IMR-90 (cell line): ENCODE measurements around the gene ING5. TPM values are rescaled to one million over a fixed set of nuclear protein-coding genes. Genes with fewer than 3 reads are reported as not detected.

Experiments
- ATAC-seq: fragments of 200-7000 bp; cut with Tn5 transposase; 2 replicates; pipeline ENCODE4 v1.9.1; 2020; ENCODE audit warnings: low read depth, mild to moderate bottlenecking, moderate library complexity
- BruUV-seq: library from RNA; stranded (reverse); fragments of 400-500 nt; replicated peaks from 2 replicates; lab custom pipeline; 2021; lab: Mats Ljungman, UMichigan
- CTCF ChIA-PET: fragments of 300-600 bp; formaldehyde crosslinking; extraction: SDS; loops from one replicate; lab custom pipeline; 2021; ENCODE audit warnings: antibody characterized with exemption; lab: Yijun Ruan, JAX
- POLR2A ChIA-PET: fragments of 300-600 bp; sonication (Branson Sonifier 250); formaldehyde crosslinking; loops from one replicate; lab custom pipeline; 2022; ENCODE audit warnings: antibody characterized with exemption; ENCODE audit not compliant: unreplicated experiment; lab: Charles Lee
- DNase-seq: peaks from one replicate; pipeline ENCODE4 v3.0.0; 2013
- H2AFZ ChIP-seq: replicated peaks from 2 replicates; pipeline ENCODE3; 2013; ENCODE audit warnings: low read length, mild to moderate bottlenecking; ENCODE audit not compliant: poor library complexity
- H2AK5ac ChIP-seq: 2 replicates; pipeline ENCODE4 v1.6.1; 2013; ENCODE audit warnings: low read depth, low read length, inconsistent platforms
- H2AK9ac ChIP-seq: replicated peaks from 2 replicates; pipeline ENCODE3; 2013; ENCODE audit warnings: mild to moderate bottlenecking, low read depth, low read length, moderate library complexity; ENCODE audit not compliant: poor library complexity
- H2BK120ac ChIP-seq: 2 replicates; pipeline ENCODE4 v1.6.1; 2013; ENCODE audit warnings: low read depth, low read length, inconsistent platforms
- H2BK15ac ChIP-seq: 3 replicates; pipeline ENCODE4 v1.6.1; 2013; ENCODE audit warnings: low read depth, low read length, inconsistent platforms
- H2BK20ac ChIP-seq: 2 replicates; pipeline ENCODE4 v1.6.1; 2013; ENCODE audit warnings: low read depth, mild to moderate bottlenecking, inconsistent platforms, low read length, moderate library complexity
- H2BK5ac ChIP-seq: 2 replicates; pipeline ENCODE4 v1.6.1; 2013; ENCODE audit warnings: mild to moderate bottlenecking, low read depth, low read length, inconsistent platforms; ENCODE audit not compliant: poor library complexity, severe bottlenecking
- H3K14ac ChIP-seq: replicated peaks from 2 replicates; pipeline ENCODE4 v1.6.1; 2013; ENCODE audit warnings: low read depth, low read length, inconsistent platforms
- H3K18ac ChIP-seq: 2 replicates; pipeline ENCODE4 v1.6.1; 2013; ENCODE audit warnings: low read depth, low read length, control low read depth
- H3K23ac ChIP-seq: 2 replicates; pipeline ENCODE4 v1.6.1; 2013; ENCODE audit warnings: low read depth, low read length, inconsistent platforms
- H3K27ac ChIP-seq: 2 replicates; pipeline ENCODE4 v1.5.1; 2013; ENCODE audit warnings: mild to moderate bottlenecking, control low read depth, low read length; ENCODE audit not compliant: insufficient read depth
- H3K27me3 ChIP-seq: 2 replicates; pipeline ENCODE4 v1.6.1; 2013; ENCODE audit warnings: low read length; ENCODE audit not compliant: control insufficient read depth, insufficient read depth
- H3K36me3 ChIP-seq: 2 replicates; pipeline ENCODE4 v1.6.1; 2013; ENCODE audit warnings: low read length, mixed read lengths; ENCODE audit not compliant: control insufficient read depth, insufficient read depth
- H3K4ac ChIP-seq: 2 replicates; pipeline ENCODE4 v1.6.1; 2013; ENCODE audit warnings: low read depth, low read length, inconsistent platforms
- H3K4me1 ChIP-seq: 2 replicates; pipeline ENCODE4 v1.6.1; 2013; ENCODE audit warnings: low read length, mixed read lengths; ENCODE audit not compliant: control insufficient read depth, insufficient read depth
- H3K4me2 ChIP-seq: 2 replicates; pipeline ENCODE4 v1.6.1; 2013; ENCODE audit warnings: low read depth, mild to moderate bottlenecking, control low read depth, low read length, moderate library complexity
- H3K4me3 ChIP-seq: 2 replicates; pipeline ENCODE4 v1.5.1; 2013; ENCODE audit warnings: low read depth, mild to moderate bottlenecking, control low read depth, low read length, moderate library complexity; ENCODE audit not compliant: insufficient read depth
- H3K56ac ChIP-seq: 2 replicates; pipeline ENCODE4 v1.6.1; 2013; ENCODE audit warnings: low read length, inconsistent platforms; ENCODE audit not compliant: insufficient read depth; ENCODE audit errors: extremely low read depth
- H3K79me1 ChIP-seq, 2 experiments: 2 replicates each; pipeline ENCODE4 v1.6.1; 2013; ENCODE audit warnings: low read length in 2 of 2, inconsistent platforms in 1 of 2, low read depth in 1 of 2
- H3K9ac ChIP-seq: 2 replicates; pipeline ENCODE4 v1.6.1; 2013; ENCODE audit warnings: low read depth, low read length, control low read depth
- H3K9me1 ChIP-seq: 2 replicates; pipeline ENCODE4 v1.6.1; 2013; ENCODE audit warnings: low read length, inconsistent platforms; ENCODE audit not compliant: insufficient read depth
- H3K9me3 ChIP-seq: 2 replicates; pipeline ENCODE4 v1.6.1; 2013; ENCODE audit warnings: low read length; ENCODE audit not compliant: control insufficient read depth, insufficient read depth
- H4K20me1 ChIP-seq: 2 replicates; pipeline ENCODE4 v1.6.1; 2013; ENCODE audit warnings: low read length, inconsistent platforms; ENCODE audit not compliant: insufficient read depth
- H4K5ac ChIP-seq: 2 replicates; pipeline ENCODE4 v1.6.1; 2013; ENCODE audit warnings: mild to moderate bottlenecking, low read depth, low read length, control low read depth
- H4K8ac ChIP-seq, 2 experiments: 2 replicates each; pipeline ENCODE4 v1.6.1; 2013; ENCODE audit warnings: low read depth in 2 of 2, low read length in 2 of 2, control low read depth in 1 of 2, inconsistent platforms in 1 of 2
- H4K91ac ChIP-seq: 2 replicates; pipeline ENCODE4 v1.6.1; 2013; ENCODE audit warnings: low read depth, low read length, inconsistent platforms; ENCODE audit not compliant: insufficient read depth
- BHLHE40 ChIP-seq: fragments of 150-350 bp; IDR thresholded peaks from 2 replicates; pipeline ENCODE4 v1.6.1; 2016; ENCODE audit warnings: mild to moderate bottlenecking, low read depth, low read length
- CEBPB ChIP-seq: IDR thresholded peaks from 2 replicates; pipeline ENCODE4 v1.6.1; 2012; ENCODE audit warnings: low read depth, low read length, improper control_type of control experiment
- CHD1 ChIP-seq: IDR thresholded peaks from 2 replicates; pipeline ENCODE4 v1.6.1; 2012; ENCODE audit warnings: low read depth, low read length, improper control_type of control experiment
- FOS ChIP-seq: fragments of 150-350 bp; IDR thresholded peaks from 2 replicates; pipeline ENCODE4 v1.6.1; 2016; ENCODE audit warnings: low read depth, low read length
- MAFK ChIP-seq: IDR thresholded peaks from 2 replicates; pipeline ENCODE4 v1.6.1; 2012; ENCODE audit warnings: low read depth, low read length, improper control_type of control experiment
- MAZ ChIP-seq: IDR thresholded peaks from 2 replicates; pipeline ENCODE4 v1.6.1; 2012; ENCODE audit warnings: low read depth, mild to moderate bottlenecking, low read length, improper control_type of control experiment, moderate library complexity, borderline replicate concordance
- MXI1 ChIP-seq: IDR thresholded peaks from 2 replicates; pipeline ENCODE4 v1.6.1; 2012; ENCODE audit warnings: low read depth, mild to moderate bottlenecking, low read length, moderate library complexity, borderline replicate concordance
- NFE2L2 ChIP-seq: fragments of 150-350 bp; IDR thresholded peaks from 2 replicates; pipeline ENCODE4 v1.6.1; 2016; ENCODE audit warnings: low read depth, mild to moderate bottlenecking, low read length
- POLR2A ChIP-seq: IDR thresholded peaks from 2 replicates; pipeline ENCODE4 v1.6.1; 2012; ENCODE audit warnings: mild to moderate bottlenecking, low read depth, low read length
- RAD21 ChIP-seq: IDR thresholded peaks from 2 replicates; pipeline ENCODE4 v1.6.1; 2012; ENCODE audit warnings: low read length, improper control_type of control experiment
- RCOR1 ChIP-seq: IDR thresholded peaks from 2 replicates; pipeline ENCODE4 v1.6.1; 2012; ENCODE audit warnings: mild to moderate bottlenecking, low read length, improper control_type of control experiment; ENCODE audit not compliant: insufficient replicate concordance
- RFX5 ChIP-seq: IDR thresholded peaks from 2 replicates; pipeline ENCODE4 v1.8.0; 2012; ENCODE audit warnings: low read depth, mild to moderate bottlenecking, low read length, moderate library complexity
- SMC3 ChIP-seq: fragments of 150-350 bp; IDR thresholded peaks from 2 replicates; pipeline ENCODE4 v1.6.1; 2016; ENCODE audit warnings: low read depth, mild to moderate bottlenecking, antibody characterized with exemption, low read length, moderate library complexity
- WGBS, 2 experiments: methylation state at CpG; one replicate each; pipeline versions ENCODE4 v1.1.5 to v1.1.7; 2013; ENCODE audit warnings: missing lambda C conversion rate in 2 of 2; ENCODE audit not compliant: insufficient read length in 1 of 2; ENCODE audit errors: extremely low coverage in 2 of 2; 5-methylcytosine and 5-hydroxymethylcytosine counted together
- dilution Hi-C: fragments of 300-500 bp; cut with HindIII; formaldehyde crosslinking; loops from one replicate; pipeline ENCODE4 v1.14.3; 2018; ENCODE audit warnings: low sequenced_read_pairs; ENCODE audit not compliant: unreplicated experiment
- in situ Hi-C: fragments of 300-500 bp; cut with MboI; formaldehyde crosslinking; loops from 3 replicates; pipeline ENCODE4 v1.14.3; 2019; ENCODE audit warnings: low sequenced_read_pairs, inconsistent platforms, mixed read lengths
- intact Hi-C: fragments of 100-400 bp; cut with micrococcal nuclease; formaldehyde crosslinking; loops from 2 replicates; pipeline ENCODE4 v1.10.0; 2022
- polyA plus RNA-seq, 3 experiments: library from polyadenylated mRNA; depleted of rRNA; stranded (reverse); fragments of >200 nt; gene quantifications; 2 replicates each; pipeline ENCODE4 v1.2.3, GENCODE V29; 2012; ENCODE audit warnings: low replicate concordance in 1 of 3
- total RNA-seq: library from RNA; depleted of rRNA; stranded (reverse); fragments of >200 nt; gene quantifications from 2 replicates; pipeline ENCODE4 v1.2.3, GENCODE V29; 2012
- TF ChIP-seq, protein P1 (sequence below): fragments of 150-350 bp; IDR thresholded peaks from 2 replicates; pipeline ENCODE4 v1.6.1; 2017; ENCODE audit warnings: mild to moderate bottlenecking, antibody characterized with exemption, low read length, low read depth
- TF ChIP-seq, protein P2 (sequence below): fragments of 150-350 bp; IDR thresholded peaks from 2 replicates; pipeline ENCODE4 v1.6.1; 2016; ENCODE audit warnings: low read depth, mild to moderate bottlenecking, low read length, moderate library complexity, borderline replicate concordance
- TF ChIP-seq, protein P3 (sequence below): conservative IDR thresholded peaks from 2 replicates; pipeline ENCODE4 v1.5.1; 2012; ENCODE audit warnings: mild to moderate bottlenecking, low read depth, low read length, improper control_type of control experiment

The ING5 gene
- total and polyA plus RNA-seq, 2 of the 4 experiments (the other 2 are of a cell fraction), result 36.1 to 38.9 TPM

DNA sequence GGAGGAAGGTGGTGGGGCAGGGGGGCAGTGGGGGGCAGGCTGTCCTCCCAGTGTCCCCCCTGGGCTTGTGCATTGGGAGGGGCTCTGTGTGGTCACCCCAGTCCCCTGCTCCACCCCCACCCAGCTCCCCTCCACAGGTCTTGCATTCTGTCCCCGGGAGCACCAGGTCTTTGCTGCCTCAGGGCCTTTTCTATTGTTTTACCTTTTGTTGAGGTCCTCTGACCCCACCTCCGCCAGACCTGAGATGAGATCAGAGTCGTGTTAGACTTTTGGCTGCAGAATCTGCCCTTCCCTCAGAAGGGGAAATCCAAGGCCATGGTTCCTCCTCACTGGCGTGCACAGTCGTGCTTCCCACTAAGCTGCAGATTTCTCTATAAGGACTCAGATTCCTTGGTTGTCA, 43.5 kb upstream of the ING5 start:
- intact Hi-C loops, result loop anchor here (2.0 to 5.0 kb wide), 2 partner anchors 151 to 301 kb away; partner anchors contain the start of gene FARP2
- Histone ChIP-seq H2BK15ac (no peak overlapping the region), H3K27me3 (no peaks in the 10 kb centered on the region), H2AK9ac (peak overlapping the region; percentile 82), H4K5ac (no peak overlapping the region), H3K79me1 (peaks cover under 1 to 4% of the 10 kb centered on the region in 2 experiments; a peak in 2 of 4 replicates), H3K4ac (no peak overlapping the region), H4K20me1 (peaks cover 3% of the 10 kb centered on the region), H2BK120ac (no peak overlapping the region), H2AK5ac (no peak overlapping the region), H2BK5ac (no peak overlapping the region), H3K4me2 (no peak overlapping the region), H3K27ac (no peak overlapping the region), H3K9ac (no peak overlapping the region), H3K56ac (no peak overlapping the region), H2BK20ac (no peak overlapping the region), H3K9me1 (no peaks in the 10 kb centered on the region), H3K4me1 (no peaks in the 10 kb centered on the region), H4K8ac (no peak overlapping the region), H3K9me3 (no peaks in the 10 kb centered on the region), H3K4me3 (no peak overlapping the region), H2AFZ (no peak overlapping the region), H3K23ac (no peak overlapping the region), H3K14ac (no peak overlapping the region), H3K36me3 (peaks cover 44% of the 10 kb centered on the region), H3K18ac (no peak overlapping the region), H4K91ac (no peak overlapping the region)
- ChIA-PET POLR2A (interaction anchor here (0.5 kb wide), 1 partner anchor 31 kb away, joined by 3 read pairs; no protein-coding TSS in a partner anchor), CTCF (no interaction called here)
- dilution Hi-C loops, result no loop called here
- no peak for DNase-seq
- TF ChIP-seq RAD21 (no peak), CHD1 (no peak), POLR2A (no peak), BHLHE40 (no peak), SMC3 (no peak), CEBPB (no peak), RCOR1 (no peak), FOS (no peak), RFX5 (no peak), MAZ (no peak), MXI1 (no peak), NFE2L2 (no peak), MAFK (no peak)
- TF ChIP-seq, protein P1, sequence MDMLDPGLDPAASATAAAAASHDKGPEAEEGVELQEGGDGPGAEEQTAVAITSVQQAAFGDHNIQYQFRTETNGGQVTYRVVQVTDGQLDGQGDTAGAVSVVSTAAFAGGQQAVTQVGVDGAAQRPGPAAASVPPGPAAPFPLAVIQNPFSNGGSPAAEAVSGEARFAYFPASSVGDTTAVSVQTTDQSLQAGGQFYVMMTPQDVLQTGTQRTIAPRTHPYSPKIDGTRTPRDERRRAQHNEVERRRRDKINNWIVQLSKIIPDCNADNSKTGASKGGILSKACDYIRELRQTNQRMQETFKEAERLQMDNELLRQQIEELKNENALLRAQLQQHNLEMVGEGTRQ, result no peak
- TF ChIP-seq, protein P2, sequence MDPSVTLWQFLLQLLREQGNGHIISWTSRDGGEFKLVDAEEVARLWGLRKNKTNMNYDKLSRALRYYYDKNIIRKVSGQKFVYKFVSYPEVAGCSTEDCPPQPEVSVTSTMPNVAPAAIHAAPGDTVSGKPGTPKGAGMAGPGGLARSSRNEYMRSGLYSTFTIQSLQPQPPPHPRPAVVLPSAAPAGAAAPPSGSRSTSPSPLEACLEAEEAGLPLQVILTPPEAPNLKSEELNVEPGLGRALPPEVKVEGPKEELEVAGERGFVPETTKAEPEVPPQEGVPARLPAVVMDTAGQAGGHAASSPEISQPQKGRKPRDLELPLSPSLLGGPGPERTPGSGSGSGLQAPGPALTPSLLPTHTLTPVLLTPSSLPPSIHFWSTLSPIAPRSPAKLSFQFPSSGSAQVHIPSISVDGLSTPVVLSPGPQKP, result no peak
- TF ChIP-seq, protein P3, sequence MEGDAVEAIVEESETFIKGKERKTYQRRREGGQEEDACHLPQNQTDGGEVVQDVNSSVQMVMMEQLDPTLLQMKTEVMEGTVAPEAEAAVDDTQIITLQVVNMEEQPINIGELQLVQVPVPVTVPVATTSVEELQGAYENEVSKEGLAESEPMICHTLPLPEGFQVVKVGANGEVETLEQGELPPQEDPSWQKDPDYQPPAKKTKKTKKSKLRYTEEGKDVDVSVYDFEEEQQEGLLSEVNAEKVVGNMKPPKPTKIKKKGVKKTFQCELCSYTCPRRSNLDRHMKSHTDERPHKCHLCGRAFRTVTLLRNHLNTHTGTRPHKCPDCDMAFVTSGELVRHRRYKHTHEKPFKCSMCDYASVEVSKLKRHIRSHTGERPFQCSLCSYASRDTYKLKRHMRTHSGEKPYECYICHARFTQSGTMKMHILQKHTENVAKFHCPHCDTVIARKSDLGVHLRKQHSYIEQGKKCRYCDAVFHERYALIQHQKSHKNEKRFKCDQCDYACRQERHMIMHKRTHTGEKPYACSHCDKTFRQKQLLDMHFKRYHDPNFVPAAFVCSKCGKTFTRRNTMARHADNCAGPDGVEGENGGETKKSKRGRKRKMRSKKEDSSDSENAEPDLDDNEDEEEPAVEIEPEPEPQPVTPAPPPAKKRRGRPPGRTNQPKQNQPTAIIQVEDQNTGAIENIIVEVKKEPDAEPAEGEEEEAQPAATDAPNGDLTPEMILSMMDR, result no peak
- WGBS, 2 experiments, result no CpG with 5 or more reads among the region's 5 CpGs
- BruUV-seq, result no TSS peak
- ATAC-seq, result no peak
- in situ Hi-C loops, result loop anchor here (25.0 kb wide), 1 partner anchor 796 kb away; the partner anchor contains the start of gene AGXT
